ENCODE measurements around the gene PRSS38.

GRCh38 chr1:227785094-227785804, 30.2 kb upstream of the PRSS38 start:
- no peak for TF ChIP-seq CTCF (IDR thresholded peaks at IDR 0.05)
- TF ChIP-seq EHF (CRISPR knock-in tag; IDR thresholded peaks at IDR 0.05), result no peak
- no peak for TF ChIP-seq SMC3 (IDR thresholded peaks at IDR 0.05)
- no peak for TF ChIP-seq POLR2A (IDR thresholded peaks at IDR 0.05; ENCODE audit: low read length)
- no peak for TF ChIP-seq HDAC2 (IDR thresholded peaks at IDR 0.05)
- no peak for TF ChIP-seq NPAS2 (CRISPR knock-in tag; IDR thresholded peaks at IDR 0.05; ENCODE audit: borderline replicate concordance)
- no peak for TF ChIP-seq JUNB (IDR thresholded peaks at IDR 0.05)
- TF ChIP-seq TFCP2L1 (CRISPR knock-in tag; IDR thresholded peaks at IDR 0.05), result no peak
- no peak for TF ChIP-seq PBX3 (IDR thresholded peaks at IDR 0.05)
- no peak for TF ChIP-seq EHMT2 (IDR thresholded peaks at IDR 0.05; ENCODE audit: low read depth)
